Measurements from ENCODE around the gene RERG.
"Not testable (repeated sequence)": the region's sequence is repeated elsewhere in the genome, so short reads cannot be mapped to it uniquely, and the experiment has no call there.

RERG gene

GRCh38 chr12:15220915-15221885, at the start of gene RERG:
TSS of gene RERG (minus strand) at chr12:15221417. CDS start at chr12:15217489, 3,928 bp downstream.
- peak; percentile 58 for DNase-seq

- no peak for DNase-seq
Observed at GRCh38 chr12:15270591-15270990, 49.4 kb upstream of the RERG start.

GRCh38 chr12:15268927-15269552, 47.8 kb upstream of the RERG start:
- DNase-seq: no peak

GRCh38 chr12:15268309-15268708, 47.1 kb upstream of the RERG start:
- DNase-seq: no peak

- no peak for DNase-seq
Observed at GRCh38 chr12:15265875-15266274, 44.7 kb upstream of the RERG start.

GRCh38 chr12:15256761-15257160, 35.5 kb upstream of the RERG start:
- DNase-seq: no peak

- no peak for DNase-seq
Observed at GRCh38 chr12:15253990-15254389, 32.8 kb upstream of the RERG start.

GRCh38 chr12:15244926-15245325, 23.7 kb upstream of the RERG start:
- DNase-seq: no peak

GRCh38 chr12:15244341-15244740, 23.1 kb upstream of the RERG start:
- no peak for DNase-seq

- DNase-seq: no peak
Observed at GRCh38 chr12:15243102-15243501, 21.9 kb upstream of the RERG start.

GRCh38 chr12:15240898-15241297, 19.7 kb upstream of the RERG start:
- no peak for DNase-seq

GRCh38 chr12:15234508-15234907, 13.3 kb upstream of the RERG start:
- DNase-seq: no peak

GRCh38 chr12:15234011-15234410, 12.8 kb upstream of the RERG start:
- DNase-seq: no peak

GRCh38 chr12:15232959-15233358, 11.7 kb upstream of the RERG start:
- DNase-seq: no peak

GRCh38 chr12:15231493-15231892, 10.3 kb upstream of the RERG start:
- no peak for DNase-seq

GRCh38 chr12:15230751-15231150, 9.5 kb upstream of the RERG start:
- DNase-seq: no peak

- DNase-seq: no peak
Observed at GRCh38 chr12:15230137-15230536, 8.9 kb upstream of the RERG start.

- no peak for DNase-seq
Observed at GRCh38 chr12:15227004-15227679, 5.9 kb upstream of the RERG start.

GRCh38 chr12:15225863-15226218, 4.6 kb upstream of the RERG start:
- DNase-seq: not testable (repeated sequence)

GRCh38 chr12:15225136-15225862, 4.1 kb upstream of the RERG start:
- DNase-seq: no peak

GRCh38 chr12:15222219-15222618, 1.0 kb upstream of the RERG start:
- DNase-seq: no peak

- DNase-seq: no peak
Observed at GRCh38 chr12:15220451-15220850, 766 bp downstream of the RERG start.

GRCh38 chr12:15218794-15219193, 2.4 kb downstream of the RERG start:
- DNase-seq: no peak

Measured in activated effector memory CD4-positive, alpha-beta T cell treated with Interleukin-2 at 50 U/mL for 16 hours (primary cell).